ENCODE results near the gene AATK.

The AATK gene

GRCh38 chr17:81139428-81139827, 26.6 kb downstream of the AATK start:
- DNase-seq: no peak

- no peak for DNase-seq
Observed at GRCh38 chr17:81138500-81138899, 27.5 kb downstream of the AATK start.

GRCh38 chr17:81138083-81138482, 27.9 kb downstream of the AATK start:
- no peak for DNase-seq

- no peak for DNase-seq
Observed at GRCh38 chr17:81137248-81137647, 28.8 kb downstream of the AATK start.

GRCh38 chr17:81136366-81136765, 29.7 kb downstream of the AATK start:
- no peak for DNase-seq

- DNase-seq: peak; percentile 62
Observed at GRCh38 chr17:81135505-81136278, 30.3 kb downstream of the AATK start.

- DNase-seq: no peak
Observed at GRCh38 chr17:81134064-81134781, 31.8 kb downstream of the AATK start.

GRCh38 chr17:81132770-81133723, 33.0 kb downstream of the AATK start:
- no peak for DNase-seq

GRCh38 chr17:81132197-81132540, 33.9 kb downstream of the AATK start:
- DNase-seq: no peak

GRCh38 chr17:81131486-81132196, 34.4 kb downstream of the AATK start:
- no peak for DNase-seq

- no peak for DNase-seq
Observed at GRCh38 chr17:81130385-81131361, 35.3 kb downstream of the AATK start.

- DNase-seq: no peak
Observed at GRCh38 chr17:81129711-81130367, 36.2 kb downstream of the AATK start.

GRCh38 chr17:81129289-81129688, 36.7 kb downstream of the AATK start:
- no peak for DNase-seq

- no peak for DNase-seq
Observed at GRCh38 chr17:81128774-81129173, 37.2 kb downstream of the AATK start.

- DNase-seq: no peak
Observed at GRCh38 chr17:81128338-81128737, 37.7 kb downstream of the AATK start.

- DNase-seq: no peak
Observed at GRCh38 chr17:81127526-81128177, 38.4 kb downstream of the AATK start.

- no peak for DNase-seq
Observed at GRCh38 chr17:81127133-81127455, 38.9 kb downstream of the AATK start.

GRCh38 chr17:81126281-81127132, 39.5 kb downstream of the AATK start:
- DNase-seq: no peak

- DNase-seq: peak; percentile 54
Observed at GRCh38 chr17:81125573-81126081, 40.4 kb downstream of the AATK start.
